GM18498 (cell line): ENCODE data around the gene GRK1.

Experiments used
- ATAC-seq: cut with Tn5 transposase; IDR thresholded peaks from one replicate; pipeline ENCODE4 v1.9.1; 2021; ENCODE audit warnings: mild to moderate bottlenecking, moderate library complexity; ENCODE audit not compliant: unreplicated experiment

Gene GRK1

GRCh38 chr13:113754691-113755090 lies 87.7 kb downstream of the GRK1 start:
- ATAC-seq, result no peak

DNA sequence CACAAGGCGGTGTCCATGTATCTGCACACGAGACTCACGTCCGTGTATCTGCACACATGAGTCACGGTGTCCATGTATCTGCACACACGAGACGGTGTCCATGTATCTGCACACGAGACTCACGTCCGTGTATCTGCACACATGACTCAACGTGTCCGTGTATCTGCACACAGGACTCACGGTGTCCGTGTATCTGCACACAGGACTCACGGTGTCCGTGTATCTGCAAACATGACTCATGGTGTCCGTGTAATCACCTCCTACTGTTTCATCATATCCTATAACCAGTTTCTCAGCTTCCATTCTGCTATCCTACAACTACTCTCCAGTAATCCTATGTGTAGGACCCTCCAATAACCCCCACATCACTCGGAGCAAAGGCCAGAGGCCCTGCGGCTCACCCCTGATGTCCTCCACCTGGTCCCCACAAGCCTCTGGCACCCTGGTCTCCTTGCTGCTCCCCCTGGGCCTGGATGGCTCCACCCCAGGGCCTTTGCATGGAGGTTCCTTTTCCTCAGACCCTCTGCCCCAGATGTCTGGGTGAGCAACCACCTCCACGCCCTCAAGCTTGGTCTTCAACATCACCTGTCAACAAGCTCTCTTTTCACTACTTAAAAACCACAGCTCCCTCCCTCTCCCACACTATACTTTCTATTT lies 89.5 kb downstream of the GRK1 start:
- ATAC-seq, result no peak

- peak; percentile 90 for ATAC-seq
These were observed 91.9 kb downstream of the GRK1 start, which contains the start of gene TMEM255B for GRCh38 chr13:113758651-113759524. Gene TMEM255B, plus strand, starts transcription at chr13:113759226. Its CDS starts 44 bp downstream, at chr13:113759270.

DNA sequence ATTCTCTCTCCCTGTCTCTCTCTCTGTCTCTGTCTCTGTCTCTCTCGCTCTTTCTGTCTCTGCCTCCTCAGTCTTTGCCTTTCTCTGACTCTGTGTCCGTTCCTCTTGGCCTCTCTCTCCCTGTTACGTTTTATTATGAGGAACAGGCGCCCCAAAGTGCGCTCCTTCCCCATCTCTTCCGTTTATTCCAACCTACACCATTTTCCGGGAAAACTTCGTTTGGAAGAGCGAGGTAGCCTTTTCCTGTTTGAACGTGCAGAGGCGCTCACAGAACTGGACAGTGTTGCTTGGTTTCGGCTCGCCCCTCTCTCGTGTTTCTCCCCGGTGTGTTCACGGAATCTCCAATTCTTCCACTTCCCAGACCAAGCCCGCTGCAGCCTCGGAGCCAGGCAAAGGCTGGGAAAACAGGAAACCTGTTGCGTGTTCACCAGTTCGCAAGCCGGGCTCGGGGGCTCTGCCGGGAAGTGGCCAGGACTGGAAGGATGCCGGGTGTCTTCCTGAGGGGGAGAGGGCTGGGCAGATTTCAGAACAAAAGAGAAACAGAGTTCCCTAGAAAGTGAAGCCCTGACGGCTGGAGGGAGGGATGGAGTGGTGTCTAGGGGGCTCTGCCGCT lies 92.6 kb downstream of the GRK1 start:
- ATAC-seq, result no peak

GRCh38 chr13:113761136-113761535 lies 94.1 kb downstream of the GRK1 start:
- no peak for ATAC-seq

DNA sequence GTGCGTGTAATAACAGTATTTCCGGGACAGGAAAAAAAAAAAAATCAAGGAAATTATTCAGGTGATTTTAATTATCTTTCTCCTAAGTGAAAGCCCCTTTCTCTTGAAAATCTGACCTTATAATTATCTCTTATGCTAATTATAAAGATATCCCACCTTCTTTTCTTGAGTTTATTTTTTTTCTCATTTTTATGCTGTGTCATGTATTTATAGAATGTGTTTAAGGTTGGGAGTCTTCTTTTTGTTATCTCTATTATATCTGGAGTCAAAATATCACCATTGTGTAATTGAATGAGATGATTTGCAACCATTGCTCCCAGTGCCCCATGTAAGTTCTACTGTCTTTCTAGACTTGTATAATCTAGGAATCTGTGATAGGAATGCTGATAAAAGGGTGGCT lies 95.1 kb downstream of the GRK1 start:
- no peak for ATAC-seq

DNA sequence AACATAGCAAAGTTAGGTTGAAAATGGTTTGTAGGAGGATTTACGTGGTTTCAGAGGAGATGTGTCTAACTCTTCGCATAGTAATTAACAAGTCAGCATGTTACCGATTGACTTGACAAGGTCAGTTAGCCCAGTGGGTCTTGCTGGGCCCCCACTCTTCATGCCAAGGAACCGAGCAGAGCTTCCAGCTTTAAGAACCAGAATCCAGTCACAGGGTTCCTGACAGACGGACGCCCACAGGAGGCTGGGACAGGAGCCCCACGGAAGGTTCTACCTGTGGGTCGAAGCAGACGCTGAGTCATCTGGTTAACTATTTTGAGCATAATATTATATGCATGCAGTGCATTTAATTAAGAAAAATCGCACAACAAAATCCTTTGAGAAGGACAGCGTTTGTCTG lies 95.5 kb downstream of the GRK1 start:
- no peak for ATAC-seq

GRCh38 chr13:113763254-113763653 lies 96.2 kb downstream of the GRK1 start:
- ATAC-seq, result no peak

DNA sequence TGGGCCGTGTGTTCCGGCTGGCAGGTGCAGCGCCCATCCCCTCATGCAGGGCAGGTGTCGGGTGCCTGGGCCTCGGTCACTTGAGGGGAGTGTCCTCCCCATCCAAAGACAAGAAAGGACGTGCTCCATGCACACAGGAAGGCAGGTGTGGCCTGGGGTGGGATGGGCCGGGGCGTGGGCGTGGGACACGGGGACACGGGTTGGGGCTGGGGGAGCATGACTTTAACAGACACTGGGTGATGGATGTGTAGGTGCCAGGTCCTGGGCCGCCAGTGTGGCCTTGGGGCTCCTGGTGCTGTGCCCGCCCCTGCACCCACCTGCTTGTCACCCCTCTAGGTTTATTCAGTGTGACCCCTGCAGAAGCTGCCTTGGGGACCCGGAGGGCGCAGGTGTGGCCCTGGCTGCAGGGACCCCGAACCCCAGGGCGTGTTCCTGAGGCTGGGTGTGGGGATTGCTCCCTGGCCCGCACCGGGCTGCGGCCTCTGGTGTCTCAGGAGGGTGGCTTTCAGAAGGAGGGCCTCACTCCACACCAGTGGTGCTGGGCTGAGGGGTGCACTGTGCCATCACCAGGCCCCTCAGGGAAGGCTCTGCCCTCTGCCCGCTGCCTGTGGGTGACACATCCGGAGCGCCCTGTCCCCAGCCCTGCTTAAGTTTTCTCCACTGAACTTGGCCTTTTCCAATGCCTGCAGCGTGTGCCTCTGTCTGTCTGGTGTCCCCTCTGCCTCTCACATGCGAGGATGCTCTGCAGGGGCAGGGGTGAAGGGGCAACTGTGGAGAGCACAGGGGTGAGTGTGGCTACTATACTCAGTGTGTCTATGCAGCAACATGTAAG lies 97.2 kb downstream of the GRK1 start:
- no peak for ATAC-seq

GRCh38 chr13:113764793-113765563 lies 98.0 kb downstream of the GRK1 start:
- ATAC-seq, result no peak

DNA sequence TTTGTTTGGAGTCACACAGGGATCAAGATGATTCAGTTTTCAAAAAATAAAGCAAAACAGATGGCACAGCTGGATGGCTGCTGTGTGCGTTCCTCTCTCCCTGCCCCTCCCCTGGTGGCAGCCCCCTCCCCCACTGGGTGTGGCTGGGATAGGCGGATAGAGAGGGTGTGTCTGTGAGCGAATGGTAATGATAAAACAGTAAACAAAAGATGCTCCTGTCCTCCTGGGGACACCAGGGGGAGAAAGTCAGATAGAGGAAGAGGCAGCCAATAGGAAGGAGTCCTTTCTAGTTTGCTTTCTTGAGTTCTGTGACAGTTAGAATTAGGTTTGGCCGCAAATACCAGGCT lies 98.5 kb downstream of the GRK1 start:
- ATAC-seq, result no peak

GRCh38 chr13:113766035-113766800 lies 99.2 kb downstream of the GRK1 start:
- ATAC-seq, result no peak

GRCh38 chr13:113767366-113767765 lies 100.3 kb downstream of the GRK1 start:
- ATAC-seq, result no peak

DNA sequence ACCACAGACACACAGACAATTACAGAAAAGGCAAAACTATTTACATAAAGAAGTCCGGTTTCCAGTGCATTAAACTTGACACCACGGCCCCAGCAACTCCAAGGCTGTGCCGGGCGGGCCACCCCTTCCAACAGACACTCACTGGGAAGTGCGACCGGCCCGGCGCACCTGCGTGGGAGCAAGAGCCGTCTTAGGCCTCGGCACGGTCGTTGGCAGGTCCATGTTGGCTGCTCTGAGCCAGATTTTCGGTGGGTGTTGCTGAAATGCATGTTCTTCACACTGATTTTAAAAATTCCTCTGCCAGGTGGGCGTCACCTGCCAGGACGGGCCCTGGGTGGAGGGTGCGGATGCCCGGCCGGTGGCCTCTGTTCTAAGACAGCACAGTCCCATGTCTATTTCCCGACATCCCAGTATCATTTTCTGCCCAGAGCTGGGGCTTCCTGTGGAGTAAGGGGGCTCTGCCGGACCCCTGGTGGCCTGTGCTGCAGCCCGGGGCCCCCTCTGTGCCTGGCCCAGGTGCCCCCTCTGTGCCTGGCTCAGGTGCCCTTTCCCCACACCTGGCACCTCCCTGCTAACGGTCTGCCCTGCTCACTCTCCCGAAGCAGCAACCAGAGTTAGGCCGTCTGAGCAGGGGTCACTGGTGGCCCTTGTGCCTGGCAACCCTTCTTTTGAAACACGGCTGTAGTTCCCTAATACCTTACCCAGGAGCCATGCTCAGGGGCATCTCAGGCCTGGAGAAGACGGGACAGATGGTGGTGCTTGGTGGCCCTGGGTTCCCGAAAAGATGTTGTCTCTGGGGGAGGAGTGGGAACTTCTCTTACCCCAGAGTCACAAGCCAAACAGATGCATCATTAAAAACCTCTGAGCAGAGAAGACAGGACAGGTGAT lies 101.2 kb downstream of the GRK1 start:
- ATAC-seq, result no peak

GRCh38 chr13:113769106-113769505 lies 102.1 kb downstream of the GRK1 start:
- ATAC-seq, result no peak

GRCh38 chr13:113769881-113770280 lies 102.9 kb downstream of the GRK1 start:
- no peak for ATAC-seq

- ATAC-seq, result no peak
These were observed 103.4 kb downstream of the GRK1 start for GRCh38 chr13:113770441-113770840.

DNA sequence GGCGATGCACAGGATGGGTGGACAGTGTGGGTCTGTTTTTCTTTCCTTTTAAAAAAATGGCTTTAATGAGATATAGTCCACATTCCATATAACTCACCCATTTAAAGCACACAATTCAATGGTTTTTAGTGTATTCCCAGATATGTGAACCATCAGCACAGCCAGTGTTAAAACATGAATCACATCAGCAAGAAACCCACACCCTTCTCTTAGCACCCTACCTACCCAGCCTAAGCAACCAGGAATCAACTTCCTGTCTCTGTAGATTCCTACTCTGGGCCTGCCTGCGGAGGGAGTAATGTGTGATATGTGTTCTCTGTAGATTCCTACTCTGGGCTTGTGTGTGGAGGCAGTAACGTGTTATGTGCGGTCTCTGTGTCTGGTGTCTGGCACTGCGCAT lies 103.9 kb downstream of the GRK1 start:
- ATAC-seq, result no peak
